ENCODE data around the gene CDC37.

CDC37 gene

GRCh38 chr19:10419646-10420443 lies 16.5 kb upstream of the CDC37 start:
- no peak for DNase-seq (ENCODE audit: low read depth)
- peak overlapping the region; percentile 36 for H3K4me3 ChIP-seq (ENCODE audit: low read depth, low read length)
- no peak for TF ChIP-seq CTCF (IDR thresholded peaks at IDR 0.05; ENCODE audit: control insufficient read depth, extremely low read depth, insufficient read depth)

GRCh38 chr19:10419200-10419645 lies 15.9 kb upstream of the CDC37 start:
- DNase-seq (ENCODE audit: low read depth): no peak
- no peak for TF ChIP-seq CTCF (IDR thresholded peaks at IDR 0.05; ENCODE audit: control insufficient read depth, extremely low read depth, insufficient read depth)
- no peak overlapping the region for H3K4me3 ChIP-seq (ENCODE audit: low read depth, low read length)

GRCh38 chr19:10418485-10419199 lies 15.3 kb upstream of the CDC37 start:
- no peak for TF ChIP-seq CTCF (IDR thresholded peaks at IDR 0.05; ENCODE audit: control insufficient read depth, extremely low read depth, insufficient read depth)
- DNase-seq (ENCODE audit: low read depth): no peak
- no peak overlapping the region for H3K4me3 ChIP-seq (ENCODE audit: low read depth, low read length)

GRCh38 chr19:10418235-10418484 lies 14.8 kb upstream of the CDC37 start:
- DNase-seq (ENCODE audit: low read depth): no peak
- no peak overlapping the region for H3K4me3 ChIP-seq (ENCODE audit: low read depth, low read length)
- no peak for TF ChIP-seq CTCF (IDR thresholded peaks at IDR 0.05; ENCODE audit: control insufficient read depth, extremely low read depth, insufficient read depth)

GRCh38 chr19:10417541-10418234 lies 14.3 kb upstream of the CDC37 start:
- TF ChIP-seq CTCF (IDR thresholded peaks at IDR 0.05; ENCODE audit: control insufficient read depth, extremely low read depth, insufficient read depth): no peak
- H3K4me3 ChIP-seq (ENCODE audit: low read depth, low read length): no peak overlapping the region
- no peak for DNase-seq (ENCODE audit: low read depth)

- H3K4me3 ChIP-seq (ENCODE audit: low read depth, low read length): peak overlapping the region; percentile 50
- DNase-seq (ENCODE audit: low read depth): peak; percentile 43
- peak; percentile 56 for TF ChIP-seq CTCF (IDR thresholded peaks at IDR 0.05; ENCODE audit: control insufficient read depth, extremely low read depth, insufficient read depth)
Observed at GRCh38 chr19:10416380-10417257, 13.3 kb upstream of the CDC37 start.
